Upper lobe of right lung (tissue), 1 donor: ENCODE results near the gene GRIA1. TPM values are rescaled to one million over a fixed set of nuclear protein-coding genes. Genes with fewer than 3 reads are reported as not detected.

ENCODE experiments used
- ATAC-seq: fragments of 200-7000 bp; cut with Tn5 transposase; one replicate; pipeline ENCODE4 v1.9.1; 2020; ENCODE audit warnings: mild to moderate bottlenecking, moderate library complexity
- DNase-seq: peaks from one replicate; pipeline ENCODE4 v3.0.0-alpha.2; 2020
- H3K27ac ChIP-seq: fragments of 200-600 bp; one replicate; pipeline ENCODE4 v1.8.0; 2022
- H3K27me3 ChIP-seq: fragments of 200-600 bp; one replicate; pipeline ENCODE4 v1.8.0; 2022; ENCODE audit warnings: mild to moderate bottlenecking
- H3K36me3 ChIP-seq: fragments of 200-600 bp; one replicate; pipeline ENCODE4 v1.8.0; 2022
- H3K4me1 ChIP-seq: fragments of 200-600 bp; one replicate; pipeline ENCODE4 v1.8.0; 2022
- H3K4me3 ChIP-seq: fragments of 200-600 bp; one replicate; pipeline ENCODE4 v1.8.0; 2022; ENCODE audit warnings: mild to moderate bottlenecking
- H3K9me3 ChIP-seq: fragments of 200-600 bp; one replicate; pipeline ENCODE4 v1.8.0; 2022
- intact Hi-C: fragments of 100-400 bp; cut with DNase I; formaldehyde crosslinking; loops from one replicate; pipeline ENCODE4 v1.11.0; 2022
- total RNA-seq: library from RNA; stranded (reverse); fragmentation: NEBNext Ultra II Directional; extraction: Animal tissue kit (Norgen Biotek cat#: 25700); gene quantifications from one replicate; pipeline ENCODE4 v1.2.1, GENCODE V29; 2021
- TF ChIP-seq, protein P1 (sequence below): fragments of 200-600 bp; IDR thresholded peaks from one replicate; pipeline ENCODE4 v1.8.0; 2022; ENCODE audit warnings: antibody characterized with exemption
- donor health status: DM: no; HTN: yes; CAD: no; lungs with severe emphysema.

Gene GRIA1
- total RNA-seq, 1 donor from 2014 or later = 21.9 TPM

DNA sequence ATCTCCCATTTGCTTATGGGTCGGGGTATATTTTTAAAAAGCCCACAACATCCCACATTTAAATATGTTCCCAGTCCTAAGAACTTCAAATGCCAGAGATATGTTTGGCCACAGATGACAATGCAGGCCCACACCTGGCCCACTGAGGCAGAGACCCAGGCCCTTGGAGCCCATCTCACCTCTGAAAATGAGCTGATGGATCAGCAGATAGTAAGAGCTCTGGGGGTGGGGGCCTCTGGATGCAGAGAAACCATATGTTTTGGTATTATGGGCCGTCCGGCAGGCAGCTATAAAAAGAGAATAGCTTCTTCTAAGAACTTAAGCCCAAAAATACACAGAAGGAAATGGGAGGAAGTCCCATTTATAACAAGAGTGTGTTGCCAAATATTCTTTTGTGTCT is 256.0 kb downstream of the GRIA1 start:
- H3K36me3 ChIP-seq = no peaks in the 10 kb centered on the region
- H3K27me3 ChIP-seq = no peaks in the 10 kb centered on the region
- ATAC-seq (no peak), DNase-seq (no peak)
- no peak overlapping the region for H3K4me3 ChIP-seq
- no peaks in the 10 kb centered on the region for H3K4me1 ChIP-seq
- H3K9me3 ChIP-seq = no peaks in the 10 kb centered on the region
- H3K27ac ChIP-seq = no peak overlapping the region
- TF ChIP-seq, protein P1, sequence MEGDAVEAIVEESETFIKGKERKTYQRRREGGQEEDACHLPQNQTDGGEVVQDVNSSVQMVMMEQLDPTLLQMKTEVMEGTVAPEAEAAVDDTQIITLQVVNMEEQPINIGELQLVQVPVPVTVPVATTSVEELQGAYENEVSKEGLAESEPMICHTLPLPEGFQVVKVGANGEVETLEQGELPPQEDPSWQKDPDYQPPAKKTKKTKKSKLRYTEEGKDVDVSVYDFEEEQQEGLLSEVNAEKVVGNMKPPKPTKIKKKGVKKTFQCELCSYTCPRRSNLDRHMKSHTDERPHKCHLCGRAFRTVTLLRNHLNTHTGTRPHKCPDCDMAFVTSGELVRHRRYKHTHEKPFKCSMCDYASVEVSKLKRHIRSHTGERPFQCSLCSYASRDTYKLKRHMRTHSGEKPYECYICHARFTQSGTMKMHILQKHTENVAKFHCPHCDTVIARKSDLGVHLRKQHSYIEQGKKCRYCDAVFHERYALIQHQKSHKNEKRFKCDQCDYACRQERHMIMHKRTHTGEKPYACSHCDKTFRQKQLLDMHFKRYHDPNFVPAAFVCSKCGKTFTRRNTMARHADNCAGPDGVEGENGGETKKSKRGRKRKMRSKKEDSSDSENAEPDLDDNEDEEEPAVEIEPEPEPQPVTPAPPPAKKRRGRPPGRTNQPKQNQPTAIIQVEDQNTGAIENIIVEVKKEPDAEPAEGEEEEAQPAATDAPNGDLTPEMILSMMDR = no peak
- intact Hi-C loops = no loop called here

DNA sequence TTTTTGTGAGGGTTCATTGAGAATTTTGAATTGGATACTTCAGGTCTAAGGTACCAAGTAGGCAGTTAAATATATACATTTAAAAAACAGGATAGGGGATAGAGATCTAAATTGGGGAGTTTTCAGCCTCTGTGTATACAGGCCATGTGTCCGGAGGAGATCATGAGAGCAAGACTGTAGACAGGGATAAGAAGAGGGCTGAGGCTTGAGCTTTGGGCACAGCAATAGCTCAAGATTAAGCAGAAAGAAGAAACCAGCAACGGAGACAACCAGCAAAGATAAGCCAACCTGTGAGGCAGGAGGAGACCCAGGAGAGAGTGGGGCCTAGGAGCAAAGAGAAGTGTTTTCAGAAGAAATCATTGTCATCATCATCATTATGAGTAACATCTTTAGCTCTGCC is 258.4 kb downstream of the GRIA1 start:
- TF ChIP-seq, protein P1 = no peak
- ATAC-seq (no peak), DNase-seq (no peak)
- Histone ChIP-seq H3K4me1 (no peaks in the 10 kb centered on the region), H3K27ac (no peak overlapping the region), H3K4me3 (no peak overlapping the region), H3K27me3 (no peaks in the 10 kb centered on the region), H3K36me3 (no peaks in the 10 kb centered on the region), H3K9me3 (no peaks in the 10 kb centered on the region)
- intact Hi-C loops = no loop called here

DNA sequence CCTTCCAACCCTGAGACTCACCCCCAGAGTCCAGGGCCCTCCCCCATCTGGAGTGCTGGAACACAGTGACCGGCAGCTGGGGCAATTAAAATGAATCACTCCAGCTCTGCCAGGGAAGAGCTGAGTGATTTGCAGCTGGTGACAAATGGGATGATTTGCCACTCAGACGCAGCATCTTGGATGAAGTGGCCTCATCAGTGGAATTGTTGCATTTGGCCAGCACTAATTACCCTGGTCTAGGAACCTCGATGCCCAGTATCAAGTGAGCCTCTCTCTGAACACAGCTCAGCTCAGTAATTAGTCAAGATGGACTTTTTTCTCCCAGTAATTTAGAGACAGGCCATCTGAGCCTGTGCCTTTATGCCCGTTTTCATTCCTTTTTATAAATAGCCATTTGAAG is 259.5 kb downstream of the GRIA1 start:
- Histone ChIP-seq H3K9me3 (no peaks in the 10 kb centered on the region), H3K36me3 (no peaks in the 10 kb centered on the region), H3K4me1 (no peaks in the 10 kb centered on the region), H3K27ac (no peak overlapping the region), H3K27me3 (no peaks in the 10 kb centered on the region), H3K4me3 (no peak overlapping the region)
- TF ChIP-seq, protein P1 = no peak
- DNase-seq (no peak), ATAC-seq (no peak)
- intact Hi-C loops = no loop called here

DNA sequence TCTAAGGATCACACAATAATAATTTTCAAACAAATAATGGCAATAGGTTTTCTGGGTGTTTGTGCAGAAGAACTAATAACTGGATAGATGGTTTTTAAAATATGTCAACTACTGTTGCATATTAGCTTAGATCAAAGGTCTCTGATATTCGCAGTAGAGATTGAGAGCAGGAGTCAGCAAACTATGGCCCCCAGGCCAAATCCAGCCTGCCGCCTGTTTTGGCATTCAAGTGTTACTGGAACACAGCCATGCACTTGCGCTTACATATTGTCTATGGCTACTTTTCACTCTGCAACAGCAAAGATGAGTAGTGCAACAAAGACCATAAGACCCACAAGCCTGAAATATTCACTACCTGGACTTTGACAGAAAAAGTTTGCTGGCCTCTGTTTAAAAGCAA is 260.8 kb downstream of the GRIA1 start:
- no peaks in the 10 kb centered on the region for H3K4me1 ChIP-seq
- H3K9me3 ChIP-seq = no peaks in the 10 kb centered on the region
- H3K27ac ChIP-seq = no peak overlapping the region
- H3K36me3 ChIP-seq = no peaks in the 10 kb centered on the region
- H3K4me3 ChIP-seq = no peak overlapping the region
- intact Hi-C loops = no loop called here
- TF ChIP-seq, protein P1 = no peak
- H3K27me3 ChIP-seq = no peaks in the 10 kb centered on the region
- no peak for DNase-seq
- no peak for ATAC-seq

DNA sequence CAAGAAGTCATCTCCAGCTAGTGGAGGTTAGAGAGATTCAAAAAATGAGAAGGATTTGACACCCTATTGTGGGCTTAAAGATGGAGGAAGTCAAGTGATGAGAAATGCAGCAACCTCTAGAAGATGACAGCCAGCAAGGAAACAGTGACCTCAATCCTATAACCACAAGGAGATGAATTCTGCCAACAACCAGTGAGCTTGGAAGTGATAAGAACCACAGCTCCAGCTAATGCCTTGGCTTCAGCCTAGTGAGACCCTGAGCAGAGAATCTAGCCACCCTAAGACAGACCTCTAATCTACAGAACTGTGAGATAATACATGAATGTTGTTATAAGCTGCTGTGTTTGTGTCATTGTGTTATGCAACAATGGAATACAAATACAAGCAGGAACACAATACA is 262.4 kb downstream of the GRIA1 start:
- ATAC-seq (no peak), DNase-seq (no peak)
- TF ChIP-seq, protein P1 = no peak

More for the DNA sequence above, 262.4 kb downstream of the GRIA1 start:
- intact Hi-C loops = no loop called here
- Histone ChIP-seq H3K4me1 (no peaks in the 10 kb centered on the region), H3K27ac (no peak overlapping the region), H3K27me3 (no peaks in the 10 kb centered on the region), H3K9me3 (no peaks in the 10 kb centered on the region), H3K36me3 (no peaks in the 10 kb centered on the region), H3K4me3 (no peak overlapping the region)
